HEK293 (cell line): Measurements from ENCODE around the gene ZNF764.

Experiments used
- CTCF ChIP-seq: fragments of 450-650 bp; formaldehyde crosslinking; IDR thresholded peaks from 2 replicates; pipeline ENCODE4 v1.5.1; 2016; ENCODE audit warnings: missing biosample characterization, missing genetic modification characterization
- GFI1B ChIP-seq: fragments of 450-650 bp; formaldehyde crosslinking; IDR thresholded peaks from 2 replicates; pipeline ENCODE4 v1.5.1; 2016; ENCODE audit warnings: missing biosample characterization, missing genetic modification characterization
- HOXA7 ChIP-seq: sonication (generic); formaldehyde crosslinking; IDR thresholded peaks from 2 replicates; pipeline ENCODE4 v1.8.1; 2022; ENCODE audit warnings: missing genetic modification reagents, borderline replicate concordance
- TCF7L2 ChIP-seq: IDR thresholded peaks from 2 replicates; pipeline ENCODE4 v1.6.1; 2011; ENCODE audit warnings: low read depth, mild to moderate bottlenecking, inconsistent platforms, low read length, moderate library complexity, borderline replicate concordance
- TRIM28 ChIP-seq: IDR thresholded peaks from 2 replicates; pipeline ENCODE4 v1.6.1; 2011; ENCODE audit warnings: low read length, control low read depth, borderline replicate concordance
- YY1 ChIP-seq: fragments of 450-650 bp; formaldehyde crosslinking; IDR thresholded peaks from 2 replicates; pipeline ENCODE4 v1.5.1; 2018; ENCODE audit warnings: missing biosample characterization, missing genetic modification characterization
- ZBTB7A ChIP-seq: fragments of 450-650 bp; formaldehyde crosslinking; IDR thresholded peaks from 2 replicates; pipeline ENCODE4 v1.5.1; 2016; ENCODE audit warnings: low read depth, missing biosample characterization, missing genetic modification characterization
- ZBTB8A ChIP-seq: fragments of 450-650 bp; formaldehyde crosslinking; IDR thresholded peaks from 2 replicates; pipeline ENCODE4 v1.5.1; 2016; ENCODE audit warnings: missing biosample characterization, missing genetic modification characterization
- ZNF10 ChIP-seq: fragments of 450-650 bp; formaldehyde crosslinking; IDR thresholded peaks from 2 replicates; pipeline ENCODE4 v1.5.1; 2017; ENCODE audit warnings: missing biosample characterization, missing genetic modification characterization
- ZNF324 ChIP-seq: fragments of 450-650 bp; formaldehyde crosslinking; IDR thresholded peaks from 2 replicates; pipeline ENCODE4 v1.5.1; 2016; ENCODE audit warnings: missing biosample characterization, missing genetic modification characterization
- ZNF561 ChIP-seq: fragments of 450-650 bp; IDR thresholded peaks from 2 replicates; pipeline ENCODE4 v1.5.1; 2018; ENCODE audit warnings: missing biosample characterization, missing genetic modification characterization, borderline replicate concordance
- ZNF701 ChIP-seq: fragments of 450-650 bp; formaldehyde crosslinking; IDR thresholded peaks from 2 replicates; pipeline ENCODE4 v1.5.1; 2016; ENCODE audit warnings: missing biosample characterization, missing genetic modification characterization
- ZNF747 ChIP-seq: fragments of 450-650 bp; formaldehyde crosslinking; IDR thresholded peaks from 2 replicates; pipeline ENCODE4 v1.5.1; 2016; ENCODE audit warnings: missing biosample characterization, missing genetic modification characterization

- TF ChIP-seq CTCF (tag by site-specific recombination) (no peak), TCF7L2 (no peak), HOXA7 (CRISPR knock-in tag) (no peak), ZNF10 (tag by site-specific recombination) (no peak), ZBTB7A (tag by site-specific recombination) (no peak), ZNF701 (tag by site-specific recombination) (no peak), ZNF747 (tag by site-specific recombination) (no peak), ZNF561 (no peak), ZBTB8A (tag by site-specific recombination) (no peak), YY1 (no peak), TRIM28 (no peak), ZNF324 (no peak), GFI1B (no peak)
These were observed 47.7 kb downstream of the ZNF764 start for GRCh38 chr16:30510376-30510938.
